H1 (cell line): ENCODE measurements around the gene VPS26B. TPM values are rescaled to one million over a fixed set of nuclear protein-coding genes. Genes with fewer than 3 reads are reported as not detected.

ENCODE experiments used
- CTCF ChIA-PET: fragments of 300-600 bp; sonication (Branson Sonifier 250); formaldehyde crosslinking; loops from one replicate; lab custom pipeline; 2021; ENCODE audit not compliant: partially characterized antibody; lab: Charles Lee
- POLR2A ChIA-PET: fragments of 300-600 bp; sonication (Branson Sonifier 250); formaldehyde crosslinking; loops from one replicate; lab custom pipeline; 2021; ENCODE audit warnings: inconsistent platforms; ENCODE audit not compliant: partially characterized antibody; lab: Charles Lee
- DNase-seq, 2 experiments: peaks; one replicate each; pipeline versions ENCODE4 v3.0.0 to v3.0.0-alpha.2; 2010 to 2022; ENCODE audit warnings: low spot score in 2 of 2, low read depth in 1 of 2, mixed read lengths in 1 of 2
- FAIRE-seq: peaks from 2 replicates; lab custom pipeline; 2011; peaks lifted over from hg19 to GRCh38; lab: Jason Lieb, UNC
- H2AFZ ChIP-seq: 2 replicates; pipeline ENCODE4 v1.8.1; 2012; ENCODE audit warnings: low read length, inconsistent platforms
- H2AK5ac ChIP-seq: 2 replicates; pipeline ENCODE4 v1.6.1; 2013; ENCODE audit warnings: low read depth, low read length
- H2BK120ac ChIP-seq: replicated peaks from 2 replicates; pipeline ENCODE3; 2013; ENCODE audit warnings: low read depth, low read length, inconsistent platforms
- H2BK12ac ChIP-seq: 2 replicates; pipeline ENCODE4 v1.6.1; 2013; ENCODE audit warnings: low read depth, low read length
- H2BK15ac ChIP-seq: 2 replicates; pipeline ENCODE4 v1.6.1; 2013; ENCODE audit warnings: low read length
- H2BK20ac ChIP-seq: 2 replicates; pipeline ENCODE4 v1.6.1; 2013; ENCODE audit warnings: low read length
- H2BK5ac ChIP-seq: 2 replicates; pipeline ENCODE4 v1.6.1; 2013; ENCODE audit warnings: low read depth, low read length
- H3K14ac ChIP-seq: 2 replicates; pipeline ENCODE4 v1.6.1; 2013; ENCODE audit warnings: inconsistent platforms; ENCODE audit not compliant: insufficient read length
- H3K18ac ChIP-seq: 2 replicates; pipeline ENCODE4 v1.6.1; 2013; ENCODE audit warnings: low read length; ENCODE audit errors: extremely low read depth
- H3K23ac ChIP-seq: 2 replicates; pipeline ENCODE4 v1.6.1; 2013; ENCODE audit warnings: inconsistent platforms; ENCODE audit not compliant: insufficient read length
- H3K23me2 ChIP-seq: 2 replicates; pipeline ENCODE4 v1.6.1; 2013; ENCODE audit warnings: low read depth, low read length
- H3K27ac ChIP-seq: 2 replicates; pipeline ENCODE4 v1.6.1; 2011; ENCODE audit warnings: low read depth, low read length, inconsistent platforms
- H3K27me3 ChIP-seq, 4 experiments: replicated peaks in 1 of 4; 1 replicate in 1 of 4; 2 replicates in 3 of 4; pipeline versions ENCODE4 v1.6.1 to v1.8.1; 2011 to 2013; ENCODE audit warnings: low read length in 3 of 4, mild to moderate bottlenecking in 3 of 4, inconsistent platforms in 2 of 4, mixed read lengths in 2 of 4, moderate library complexity in 1 of 4; ENCODE audit not compliant: control insufficient read depth in 3 of 4, insufficient read depth in 3 of 4; ENCODE audit errors: extremely low read depth in 1 of 4
- H3K36me3 ChIP-seq, 4 experiments: 2 replicates each; pipeline versions ENCODE4 v1.6.1 to v1.8.1; 2011 to 2013; ENCODE audit warnings: mild to moderate bottlenecking in 4 of 4, low read length in 3 of 4, moderate library complexity in 2 of 4, control low read depth in 1 of 4, inconsistent platforms in 1 of 4; ENCODE audit not compliant: insufficient read depth in 4 of 4, control insufficient read depth in 2 of 4
- H3K4ac ChIP-seq: replicated peaks from 2 replicates; pipeline ENCODE3; 2013; ENCODE audit warnings: low read length, low read depth, mixed read lengths, inconsistent platforms; ENCODE audit not compliant: insufficient read length
- H3K4me1 ChIP-seq, 4 experiments: replicated peaks in 1 of 4; 1 replicate in 1 of 4; 2 replicates in 3 of 4; pipeline versions ENCODE4 v1.6.1 to v1.8.1; 2011 to 2013; ENCODE audit warnings: low read length in 3 of 4, inconsistent platforms in 2 of 4, mixed read lengths in 1 of 4; ENCODE audit not compliant: insufficient read depth in 4 of 4, control insufficient read depth in 3 of 4
- H3K4me2 ChIP-seq, 2 experiments: 2 replicates each; pipeline versions ENCODE4 v1.6.1 to v1.8.1; 2011 to 2013; ENCODE audit warnings: low read depth in 2 of 2, low read length in 2 of 2, control low read depth in 1 of 2, inconsistent platforms in 1 of 2, mild to moderate bottlenecking in 1 of 2; ENCODE audit not compliant: insufficient read depth in 1 of 2
- H3K4me3 ChIP-seq, 4 experiments: fragments of 200-600, 300-600 bp in 1 of 4; sonication (generic), shearing (Covaris generic), sonication (Bioruptor Twin) in 1 of 4; 2 replicates each; pipeline versions ENCODE4 v1.5.1 to v1.8.1; 2011 to 2016; ENCODE audit warnings: low read length in 4 of 4, low read depth in 3 of 4, control low read depth in 2 of 4, inconsistent platforms in 2 of 4, mild to moderate bottlenecking in 2 of 4, mixed read lengths in 1 of 4, moderate library complexity in 1 of 4; ENCODE audit not compliant: insufficient read depth in 2 of 4; ENCODE audit errors: extremely low read depth in 1 of 4
- H3K56ac ChIP-seq: replicated peaks from 2 replicates; pipeline ENCODE3; 2013; ENCODE audit warnings: low read depth, mild to moderate bottlenecking, mixed read lengths, low read length, inconsistent platforms; ENCODE audit not compliant: insufficient read length
- H3K79me1 ChIP-seq: 2 replicates; pipeline ENCODE4 v1.6.1; 2013; ENCODE audit warnings: low read depth, low read length, control low read depth
- H3K79me2 ChIP-seq, 2 experiments: 2 replicates each; pipeline versions ENCODE4 v1.6.1 to v1.8.1; 2012 to 2013; ENCODE audit warnings: low read length in 2 of 2, mild to moderate bottlenecking in 2 of 2, inconsistent platforms in 1 of 2; ENCODE audit not compliant: insufficient read depth in 2 of 2, control insufficient read depth in 1 of 2
- H3K9ac ChIP-seq, 4 experiments: replicated peaks in 1 of 4; 1 replicate in 1 of 4; 2 replicates in 3 of 4; pipeline versions ENCODE4 v1.6.1 to v1.8.1; 2011 to 2013; ENCODE audit warnings: low read depth in 3 of 4, low read length in 3 of 4, control low read depth in 2 of 4, mild to moderate bottlenecking in 2 of 4, moderate library complexity in 2 of 4, inconsistent platforms in 1 of 4; ENCODE audit errors: extremely low read depth in 1 of 4
- H3K9me3 ChIP-seq, 2 experiments: 2 replicates each; pipeline versions ENCODE4 v1.6.1 to v1.8.1; 2012 to 2013; ENCODE audit warnings: mild to moderate bottlenecking in 2 of 2, moderate library complexity in 2 of 2, control low read depth in 1 of 2, inconsistent platforms in 1 of 2, low read depth in 1 of 2, low read length in 1 of 2, mixed read lengths in 1 of 2; ENCODE audit not compliant: insufficient read depth in 2 of 2
- H4K20me1 ChIP-seq, 2 experiments: replicated peaks in 1 of 2; 2 replicates each; pipeline versions ENCODE3 to v1.8.1; 2011 to 2013; ENCODE audit warnings: inconsistent platforms in 2 of 2, low read length in 2 of 2, mild to moderate bottlenecking in 1 of 2; ENCODE audit not compliant: insufficient read depth in 2 of 2, control insufficient read depth in 1 of 2
- H4K5ac ChIP-seq: 2 replicates; pipeline ENCODE4 v1.6.1; 2013; ENCODE audit warnings: low read length, low read depth, mixed read lengths, inconsistent platforms; ENCODE audit not compliant: insufficient read length
- H4K8ac ChIP-seq: 2 replicates; pipeline ENCODE4 v1.8.0; 2013; ENCODE audit warnings: mild to moderate bottlenecking, moderate library complexity, low read length, inconsistent platforms; ENCODE audit not compliant: insufficient read depth; ENCODE audit errors: extremely low read depth
- H4K91ac ChIP-seq: replicated peaks from 2 replicates; pipeline ENCODE3; 2013; ENCODE audit warnings: low read length, mixed read lengths, inconsistent platforms; ENCODE audit not compliant: insufficient read length
- ATF2 ChIP-seq: IDR thresholded peaks from 2 replicates; pipeline ENCODE4 v1.6.1; 2012; ENCODE audit warnings: low read length, inconsistent platforms
- BRCA1 ChIP-seq: IDR thresholded peaks from 2 replicates; pipeline ENCODE4 v1.6.1; 2012; ENCODE audit warnings: low read depth, low read length, improper control_type of control experiment
- CEBPB ChIP-seq: IDR thresholded peaks from 2 replicates; pipeline ENCODE4 v1.6.1; 2012; ENCODE audit warnings: low read depth, low read length
- CREB1 ChIP-seq: IDR thresholded peaks from 2 replicates; pipeline ENCODE4 v1.6.1; 2012; ENCODE audit warnings: inconsistent platforms
- EZH2 ChIP-seq: fragments of 200-600 bp; sonication (generic); IDR thresholded peaks from 2 replicates; pipeline ENCODE4 v1.7.1; 2012; ENCODE audit warnings: low read depth, mild to moderate bottlenecking, moderate library complexity, low read length, inconsistent platforms; ENCODE audit not compliant: severe bottlenecking
- GTF2F1 ChIP-seq: IDR thresholded peaks from 2 replicates; pipeline ENCODE4 v1.6.1; 2012; ENCODE audit warnings: low read depth, low read length, improper control_type of control experiment, borderline replicate concordance
- HDAC6 ChIP-seq: IDR thresholded peaks from one replicate; pipeline ENCODE4 v1.7.1; 2012; ENCODE audit warnings: low read depth, mild to moderate bottlenecking, inconsistent platforms, low read length, moderate library complexity
- JUN ChIP-seq: IDR thresholded peaks from 2 replicates; pipeline ENCODE4 v1.6.1; 2011; ENCODE audit warnings: low read depth, mild to moderate bottlenecking, improper control_type of control experiment, low read length
- MAFK ChIP-seq: IDR thresholded peaks from 2 replicates; pipeline ENCODE4 v1.6.1; 2012; ENCODE audit warnings: low read depth, mild to moderate bottlenecking, improper control_type of control experiment, low read length
- PHF8 ChIP-seq: fragments of 200-600 bp; sonication (generic); conservative IDR thresholded peaks from 2 replicates; pipeline ENCODE4 v1.7.1; 2012; ENCODE audit warnings: low read depth, mild to moderate bottlenecking, inconsistent platforms, low read length, moderate library complexity
- RBBP5 ChIP-seq: IDR thresholded peaks from 2 replicates; pipeline ENCODE4 v1.7.1; 2012; ENCODE audit warnings: low read depth, mild to moderate bottlenecking, inconsistent platforms, low read length, moderate library complexity, borderline replicate concordance
- TAF1 ChIP-seq: IDR thresholded peaks from 2 replicates; pipeline ENCODE4 v1.6.1; 2011; ENCODE audit warnings: mild to moderate bottlenecking, low read depth, low read length
- TCF12 ChIP-seq: IDR thresholded peaks from 2 replicates; pipeline ENCODE4 v1.6.1; 2011; ENCODE audit warnings: low read depth, mild to moderate bottlenecking, low read length
- WGBS, 2 experiments: shearing (Covaris generic) in 1 of 2; methylation state at CpG; one replicate each; pipeline versions ENCODE4 v1.1.6 to v1.1.7; 2013 to 2015; ENCODE audit warnings: low lambda C conversion rate in 2 of 2, mixed read lengths in 2 of 2, inconsistent platforms in 1 of 2, low coverage in 1 of 2, missing lambda C conversion rate in 1 of 2; ENCODE audit not compliant: insufficient replicate concordance in 2 of 2, insufficient coverage in 1 of 2, insufficient read length in 1 of 2; ENCODE audit errors: extremely low coverage in 1 of 2, missing lambda C conversion rate in 1 of 2; 5-methylcytosine and 5-hydroxymethylcytosine counted together
- polyA plus RNA-seq, 7 experiments: library from polyadenylated mRNA; depleted of rRNA in 3 of 7; stranded (reverse) in 5 of 7; unstranded in 2 of 7; fragments of >200 nt in 5 of 7; fragments of 200-250 nt in 2 of 7; gene quantifications; 1 replicate in 5 of 7; 2 replicates in 1 of 7; 4 replicates in 1 of 7; pipeline versions ENCODE4 v1.2.1 to v1.2.3, GENCODE V29; 2011 to 2013; ENCODE audit warnings: missing spikeins in 2 of 7, mixed read lengths in 2 of 7
- total RNA-seq: library from RNA; stranded (reverse); fragmentation: NEBNext Ultra II Directional; extraction: Animal tissue kit (Norgen Biotek cat#: 25700); gene quantifications from 2 replicates; pipeline ENCODE4 v1.2.1, GENCODE V29; 2021

The VPS26B gene
- total and polyA plus RNA-seq, 2 of the 8 experiments (the other 6 are each of a cell fraction or from before 2014, with no cell fraction given): 18.3 to 27.0 TPM

- POLR2A ChIA-PET: interaction anchor here (0.6 to 1.9 kb wide), 4 partner anchors 9 to 156 kb away, joined by 3 to 7 read pairs (median 4); partner anchors contain the start of genes NCAPD3 and VPS26B
- Histone ChIP-seq H3K56ac (no peak overlapping the region), H4K91ac (no peak overlapping the region), H2BK120ac (no peak overlapping the region), H2AK5ac (no peak overlapping the region), H4K20me1 (peaks cover 0 to 2% of the 10 kb centered on the region in 2 experiments), H3K4me2 (no peak overlapping the region), H3K4me3 (no peak overlapping the region), H3K18ac (no peak overlapping the region), H3K4me1 (no peaks in the 10 kb centered on the region; a peak in 1 of 7 replicates), H3K36me3 (no peaks in the 10 kb centered on the region), H3K23ac (no peak overlapping the region), H3K9me3 (no peaks in the 10 kb centered on the region), H2BK20ac (no peak overlapping the region), H3K27me3 (no peaks in the 10 kb centered on the region), H3K14ac (no peak overlapping the region), H2AFZ (no peak overlapping the region), H3K9ac (no peak overlapping the region), H4K8ac (no peak overlapping the region), H2BK15ac (no peak overlapping the region), H2BK12ac (no peak overlapping the region), H3K79me2 (peaks cover 0 to 4% of the 10 kb centered on the region in 2 experiments; a peak in 1 of 4 replicates), H4K5ac (no peak overlapping the region), H2BK5ac (no peak overlapping the region), H3K4ac (no peak overlapping the region), H3K23me2 (no peaks in the 10 kb centered on the region), H3K27ac (no peak overlapping the region), H3K79me1 (no peaks in the 10 kb centered on the region; the same call in none of the 2 replicates)
- 96% methylated on average over 4 of the region's 4 CpGs; no CpG with 5 or more reads in 1 of the 2 experiments for WGBS, 2 experiments
- FAIRE-seq: no peak
- DNase-seq: no peak
- CTCF ChIA-PET: interaction anchor here (0.9 to 2.7 kb wide), 5 partner anchors 9 to 27 kb away, joined by 3 to 23 read pairs (median 6); partner anchors contain the start of genes NCAPD3 and VPS26B
- TF ChIP-seq GTF2F1 (no peak), CREB1 (no peak), JUN (no peak), TCF12 (no peak), BRCA1 (no peak), HDAC6 (no peak), CEBPB (no peak), ATF2 (no peak), EZH2 (no peak), MAFK (no peak), PHF8 (no peak), RBBP5 (no peak), TAF1 (no peak)
Observed at GRCh38 chr11:134233729-134234179, 9.3 kb downstream of the VPS26B start.
